NK-92 (cell line): ENCODE data around the gene CAMK2A.

Experiments
- DNase-seq: peaks from one replicate; lab custom pipeline; 2025; ENCODE audit not compliant: unreplicated experiment; lab: John Stamatoyannopoulos, UW

CAMK2A gene

DNA sequence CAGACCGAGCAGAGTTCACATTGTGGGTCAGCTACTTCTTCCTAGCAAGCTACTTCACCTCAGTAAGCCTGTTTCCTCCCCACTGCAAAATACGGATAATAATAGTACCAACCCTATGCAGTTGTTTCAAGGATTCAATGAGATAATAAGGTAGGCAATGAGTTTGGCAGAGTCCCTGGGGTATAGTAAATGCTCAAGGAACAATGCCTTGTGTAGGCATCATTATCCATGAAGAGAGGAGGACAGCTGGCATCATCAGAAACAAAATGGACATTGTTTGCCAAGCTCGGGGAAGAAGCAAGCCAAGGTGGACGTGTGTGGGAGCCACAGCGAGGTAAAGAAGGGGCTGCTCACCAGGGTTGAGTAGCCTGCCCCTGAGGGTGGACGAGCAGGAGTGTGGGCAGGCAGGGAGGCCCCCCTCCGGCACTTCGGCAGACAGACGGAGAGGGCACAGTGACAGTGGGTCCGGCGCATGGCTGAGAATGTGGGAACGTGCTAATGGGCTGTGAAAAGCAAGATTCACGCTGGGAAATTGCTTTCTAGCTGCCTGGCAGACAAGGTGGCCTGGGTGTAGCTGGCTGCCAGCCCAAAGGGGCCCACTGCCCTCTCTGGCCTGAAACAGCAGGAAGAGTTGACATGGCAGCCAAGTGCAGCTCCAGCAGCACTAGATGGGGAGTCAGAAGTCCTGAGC, 10.1 kb downstream of the CAMK2A start:
- no peak for DNase-seq

DNA sequence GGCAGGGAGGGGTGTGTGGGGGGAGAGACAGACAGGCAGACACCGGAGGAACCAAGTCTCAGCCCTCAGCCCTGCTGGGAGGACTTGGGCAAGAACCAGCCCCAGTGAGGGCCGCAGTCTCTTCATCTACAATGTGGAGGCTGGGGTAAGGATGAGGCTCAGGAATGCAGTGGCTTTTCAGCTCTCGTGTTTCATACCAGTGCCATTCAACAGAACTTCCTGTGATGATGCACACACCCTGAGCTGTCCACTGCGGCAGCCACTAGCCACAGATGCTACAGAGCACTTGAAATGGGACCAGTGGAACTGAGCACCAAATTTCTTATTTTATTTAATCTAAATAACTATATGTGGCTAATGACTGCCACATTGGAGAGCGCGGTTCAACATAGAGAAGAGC, 10.7 kb downstream of the CAMK2A start:
- DNase-seq = no peak

DNA sequence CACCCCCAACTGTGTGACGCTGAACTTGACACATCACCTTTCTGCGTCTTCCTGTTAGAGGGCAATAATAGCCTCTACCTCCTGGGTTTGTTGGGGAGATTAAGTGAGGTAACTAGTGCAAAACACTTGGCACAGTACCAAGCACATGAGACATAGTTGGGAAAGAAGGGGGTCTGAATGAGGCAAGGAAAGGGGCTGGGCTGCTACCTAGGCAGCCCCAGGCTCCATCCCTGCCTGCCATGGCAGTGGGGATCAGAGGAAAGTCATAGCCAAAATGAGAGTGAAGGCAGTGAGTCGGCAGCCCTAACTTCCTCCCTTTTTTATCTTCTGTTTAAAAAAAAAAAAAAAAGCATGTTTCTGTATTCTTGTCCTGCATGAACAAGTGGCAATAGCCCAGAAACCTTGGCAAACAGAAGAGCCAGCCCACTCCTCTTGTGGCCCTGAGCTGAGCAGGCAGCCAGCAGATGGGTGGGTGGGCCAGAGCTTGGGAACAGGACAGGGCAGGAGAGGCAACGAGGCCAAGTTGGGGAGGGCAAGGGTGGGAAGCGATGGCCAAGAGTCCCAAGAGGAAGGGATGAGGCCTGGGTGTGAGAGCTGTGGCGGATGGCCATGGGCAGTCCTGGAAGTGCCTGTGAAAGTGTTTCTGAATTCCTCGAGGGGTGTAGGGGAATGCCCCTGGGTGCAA, 11.4 kb downstream of the CAMK2A start:
- no peak for DNase-seq

DNA sequence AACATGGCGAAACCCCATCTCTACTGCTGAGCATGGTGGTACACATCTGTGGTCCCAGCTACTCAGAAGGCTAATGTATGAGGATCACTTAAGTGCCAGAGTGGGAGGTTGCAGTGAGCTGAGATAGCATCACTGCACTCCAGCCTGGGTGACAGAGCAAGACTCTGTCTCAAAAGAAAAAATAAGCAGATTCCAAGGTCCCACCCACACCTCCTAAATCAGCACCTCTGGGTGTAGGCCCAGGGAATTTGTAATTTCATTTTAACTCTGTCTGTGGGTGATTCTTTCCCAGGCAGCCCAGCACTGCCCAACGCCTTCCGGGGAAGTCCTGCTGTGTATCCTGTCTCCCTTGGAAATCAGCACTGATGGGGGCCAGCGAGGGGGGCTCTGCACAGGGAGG, 12.5 kb downstream of the CAMK2A start:
- DNase-seq = no peak

DNA sequence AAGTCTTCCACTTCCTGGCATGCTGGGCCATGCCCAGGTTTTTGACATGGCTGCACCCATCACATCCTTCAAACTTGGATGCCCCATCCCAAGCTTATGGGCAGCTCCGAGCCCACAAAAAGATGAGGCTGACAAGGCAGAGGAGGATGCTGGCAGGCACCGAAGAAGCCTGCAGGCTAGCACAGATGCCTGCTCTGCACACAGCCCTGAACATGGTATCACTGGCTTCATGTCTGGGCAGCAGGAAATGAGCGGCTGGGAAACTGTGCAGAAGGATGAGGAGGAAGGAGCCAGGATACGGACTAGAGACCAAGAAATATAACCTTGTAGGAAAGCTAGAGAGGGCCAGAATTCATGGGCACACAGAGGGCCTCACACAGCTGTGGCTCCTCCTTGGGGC, 14.8 kb downstream of the CAMK2A start:
- no peak for DNase-seq

DNA sequence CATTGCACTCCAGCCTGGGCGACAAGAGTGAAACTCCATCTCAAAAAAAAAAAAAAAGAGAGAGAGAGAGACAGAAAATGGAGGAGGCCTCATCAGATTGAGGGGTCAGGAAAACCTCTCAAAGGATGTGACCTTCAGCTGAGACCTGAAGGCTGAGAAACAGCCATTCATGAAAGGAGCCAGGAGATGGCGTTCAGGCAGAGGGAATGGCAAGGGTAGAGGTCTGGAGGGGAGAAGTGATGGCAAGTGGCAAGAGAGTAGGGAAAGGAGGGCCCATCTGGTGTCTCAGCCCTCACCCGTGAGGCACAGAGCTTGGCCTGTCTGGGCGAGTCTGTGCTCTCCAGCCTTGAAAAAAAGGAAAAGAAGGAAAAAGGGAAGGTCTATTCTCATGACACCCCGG, 17.0 kb downstream of the CAMK2A start:
- DNase-seq = no peak

DNA sequence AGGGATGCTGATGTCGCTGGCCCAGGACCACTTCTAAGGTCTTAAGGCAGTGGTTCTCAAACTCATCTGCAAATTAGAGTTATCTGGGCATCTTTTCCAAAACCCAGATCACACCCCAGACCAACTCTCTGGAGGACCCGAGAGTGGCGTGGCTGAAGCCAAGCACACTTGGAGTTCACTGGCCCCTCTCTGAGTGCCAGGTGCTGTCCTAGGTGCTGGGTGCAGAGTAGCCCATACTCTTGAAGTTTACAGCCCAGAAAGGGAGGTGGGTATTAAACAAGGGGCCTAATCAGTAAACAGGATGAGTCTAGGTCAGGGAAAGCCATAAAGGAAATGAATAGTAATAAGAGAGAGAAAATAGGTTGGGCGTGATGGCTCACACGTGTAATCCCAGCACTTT, 17.6 kb downstream of the CAMK2A start:
- DNase-seq = no peak

DNA sequence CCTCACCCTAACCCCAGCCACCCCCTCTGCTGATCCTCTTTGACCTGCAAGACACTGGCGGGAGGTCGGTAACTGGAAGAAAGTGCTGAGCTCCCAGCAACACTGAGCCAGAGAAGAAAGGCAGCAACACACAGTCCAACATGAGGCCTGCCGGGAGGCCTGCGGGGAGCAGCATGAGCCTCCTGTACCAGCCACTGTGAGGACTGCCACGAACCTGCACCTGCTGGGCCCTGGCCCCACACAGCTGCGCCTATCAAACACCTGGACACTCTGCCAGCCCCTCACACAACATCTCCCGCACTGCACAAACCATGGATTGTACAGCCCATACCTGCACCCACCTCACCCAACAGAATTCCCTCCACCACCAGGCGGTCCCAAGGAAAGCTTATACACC, 18.3 kb downstream of the CAMK2A start:
- no peak for DNase-seq

DNA sequence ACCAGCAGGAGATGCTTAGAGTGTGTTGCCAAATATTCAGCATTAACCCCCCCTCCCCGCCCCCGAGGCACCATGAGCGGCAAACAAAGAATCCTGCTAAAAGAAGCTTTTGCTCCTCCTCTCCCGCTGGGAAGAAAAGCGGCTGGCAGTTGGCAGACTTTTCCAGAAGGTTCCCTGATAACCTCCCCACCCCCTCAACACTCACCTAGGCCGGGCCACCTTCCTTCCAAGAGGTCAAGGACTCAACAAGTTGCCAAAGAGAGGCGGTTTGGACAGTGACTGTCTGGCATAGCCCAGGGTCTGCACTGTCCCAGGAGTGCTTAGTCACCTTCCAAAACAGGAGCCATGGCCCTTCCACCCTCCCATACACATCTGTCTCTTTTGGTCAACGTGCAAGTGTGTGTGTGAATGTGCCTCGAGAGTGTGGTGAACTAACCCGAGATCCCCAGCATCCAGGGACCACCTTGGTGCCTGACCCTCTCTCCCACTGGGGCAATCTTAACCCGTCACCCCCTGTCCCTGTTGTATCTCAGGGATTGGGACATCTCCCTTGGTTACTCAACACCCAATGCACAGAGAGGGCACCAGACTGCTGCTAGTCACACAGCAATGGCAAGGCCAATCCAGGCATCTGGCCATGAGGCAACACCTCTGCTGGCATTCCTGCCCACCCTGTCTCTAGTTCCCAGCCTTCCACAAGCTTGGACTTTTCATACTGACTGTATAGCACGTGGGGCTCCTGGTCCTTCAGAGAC, 18.9 kb downstream of the CAMK2A start:
- DNase-seq = no peak

- DNase-seq = no peak
Observed at GRCh38 chr5:150266871-150267291, 22.7 kb downstream of the CAMK2A start.

DNA sequence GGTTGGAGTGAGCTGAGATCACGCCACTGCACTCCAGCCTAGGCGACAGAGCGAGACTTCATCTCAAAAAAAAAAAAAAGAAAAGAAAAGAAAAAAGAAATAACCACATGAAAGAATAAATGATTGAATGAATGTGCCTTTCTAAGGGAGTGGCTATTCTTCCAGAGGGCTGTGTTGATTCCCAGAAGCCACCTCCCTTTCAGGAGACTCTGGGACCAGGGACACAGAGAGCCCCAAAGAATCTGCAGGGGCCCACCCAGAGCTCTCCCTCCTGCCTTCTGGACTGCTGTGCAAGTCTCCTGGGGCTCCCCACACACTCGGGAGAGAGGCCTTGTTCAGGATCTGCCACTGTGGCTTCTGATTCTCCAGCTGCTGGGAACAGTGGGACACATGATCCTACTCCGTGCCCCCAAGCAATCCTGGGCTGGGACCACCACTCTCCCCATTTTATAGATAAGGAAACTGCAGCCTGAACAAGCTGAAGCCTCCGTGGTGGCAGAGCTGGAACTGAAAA, 23.6 kb downstream of the CAMK2A start:
- no peak for DNase-seq

DNA sequence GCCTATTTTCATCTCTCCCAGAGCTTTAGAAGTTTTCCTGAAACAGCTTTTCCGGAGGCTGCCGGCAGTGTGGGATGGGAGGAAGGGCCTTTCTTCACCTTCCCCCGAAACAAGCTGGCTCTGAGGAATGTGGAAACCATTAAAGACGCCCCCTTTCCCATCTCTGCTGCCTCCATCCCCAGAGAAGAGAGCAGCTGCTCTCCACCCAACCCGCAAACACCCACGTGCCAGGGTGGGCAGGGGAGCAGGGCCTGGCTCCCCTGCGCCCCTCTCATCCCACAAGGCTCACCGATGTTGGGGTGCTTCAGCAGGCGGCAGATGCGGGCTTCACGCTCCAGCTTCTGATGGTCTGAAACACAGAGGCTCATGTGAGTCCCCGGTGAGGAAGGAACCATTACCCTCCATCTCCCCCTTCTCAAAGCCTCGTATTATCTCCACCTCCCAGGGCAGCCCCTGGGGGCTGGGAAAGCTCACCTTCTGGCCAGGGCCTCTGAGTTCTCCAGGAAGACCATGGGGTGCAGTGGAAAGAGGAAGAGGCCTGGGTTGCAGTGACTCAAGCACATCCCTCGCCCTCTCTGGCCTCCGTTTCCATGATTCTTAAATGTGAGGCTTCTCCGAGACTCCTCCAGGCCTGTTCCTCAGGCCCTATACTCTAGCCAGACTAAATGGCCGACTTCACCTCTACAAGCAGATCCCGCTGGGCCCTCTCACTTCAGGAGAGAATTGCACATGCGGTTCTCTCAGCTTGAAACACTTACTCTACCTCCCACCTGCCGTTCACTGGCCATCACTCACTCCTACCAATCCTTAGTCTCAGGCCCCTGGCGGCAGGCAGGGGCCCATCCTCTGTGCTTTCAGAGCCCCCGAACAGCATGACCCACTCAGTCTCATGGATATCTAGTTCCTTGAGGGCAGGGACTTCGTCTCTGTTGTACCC, 24.6 kb downstream of the CAMK2A start:
- no peak for DNase-seq

GRCh38 chr5:150263801-150264621, 25.6 kb downstream of the CAMK2A start:
- no peak for DNase-seq

DNA sequence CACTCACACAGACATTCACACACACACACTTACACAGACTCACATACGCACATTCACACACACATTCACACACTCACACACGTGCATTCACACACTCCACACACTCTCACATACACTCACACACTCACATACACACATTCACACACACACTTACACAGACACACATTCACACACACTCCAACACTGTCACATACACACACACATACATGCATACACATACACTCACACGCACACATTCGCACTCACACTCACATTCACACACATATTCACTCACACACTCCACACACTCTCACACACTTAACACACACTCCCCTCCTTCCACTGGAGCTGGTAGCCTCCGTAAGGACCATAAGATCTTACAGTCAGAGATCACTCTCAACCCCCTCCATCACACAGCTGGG, 26.2 kb downstream of the CAMK2A start:
- DNase-seq = no peak

DNA sequence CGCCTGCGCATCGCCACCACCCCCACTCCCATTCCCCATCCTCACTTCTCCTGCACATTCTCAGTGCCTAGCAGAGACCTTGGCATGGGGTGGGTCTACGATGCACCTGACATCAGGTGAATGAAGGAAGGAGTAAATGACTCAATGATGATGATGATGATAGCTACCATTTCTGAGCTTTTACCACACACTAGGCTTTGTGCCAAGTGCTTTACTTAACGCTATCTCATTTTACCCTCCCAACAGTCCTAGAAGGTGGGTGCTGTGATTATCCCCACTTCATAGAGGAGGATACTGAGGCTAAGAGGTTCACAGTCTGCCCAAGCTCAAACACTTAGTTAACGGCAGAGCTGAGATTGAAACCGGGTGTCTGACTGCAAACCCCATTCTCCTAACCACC, 27.1 kb downstream of the CAMK2A start:
- DNase-seq = no peak

- no peak for DNase-seq
Observed at GRCh38 chr5:150261231-150261630, 28.3 kb downstream of the CAMK2A start.

DNA sequence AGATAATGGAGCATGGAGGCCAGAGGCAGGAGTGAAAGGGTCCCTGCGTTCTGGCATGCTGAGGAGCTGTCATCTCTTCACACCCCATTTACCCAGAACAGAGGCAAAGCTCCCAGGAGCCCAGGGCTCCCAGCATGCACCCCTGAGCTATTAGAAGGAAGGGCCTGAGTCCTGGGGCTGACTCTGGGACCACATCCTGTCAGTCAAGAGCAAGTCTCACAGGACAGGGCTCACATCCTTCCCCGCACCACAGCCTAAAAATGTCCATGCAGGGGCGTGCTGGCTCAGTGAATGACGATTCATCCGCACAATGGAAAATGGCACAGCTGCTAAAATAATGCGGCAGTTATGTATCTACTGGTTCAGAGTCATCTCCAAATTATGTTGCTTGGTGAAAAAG, 31.4 kb downstream of the CAMK2A start:
- DNase-seq = no peak

DNA sequence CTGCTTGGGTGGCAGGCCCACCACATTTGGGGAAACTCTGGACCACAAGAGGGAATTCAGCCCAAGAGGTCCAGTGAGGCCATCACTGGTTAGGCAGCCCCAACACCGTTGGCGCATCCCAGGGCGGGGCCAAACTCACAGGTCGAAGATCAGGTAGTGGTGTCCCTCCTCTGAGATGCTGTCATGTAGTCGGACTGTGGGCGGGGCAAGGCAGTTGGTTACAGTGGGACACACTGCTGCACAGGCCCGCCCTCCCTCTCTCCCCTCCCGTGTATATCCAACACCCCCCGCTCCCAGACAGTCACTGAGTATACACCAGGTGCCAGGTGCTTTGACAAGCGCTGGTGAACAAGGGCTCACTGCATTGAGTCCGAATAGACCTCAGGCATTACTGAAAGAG, 32.1 kb downstream of the CAMK2A start:
- no peak for DNase-seq

DNA sequence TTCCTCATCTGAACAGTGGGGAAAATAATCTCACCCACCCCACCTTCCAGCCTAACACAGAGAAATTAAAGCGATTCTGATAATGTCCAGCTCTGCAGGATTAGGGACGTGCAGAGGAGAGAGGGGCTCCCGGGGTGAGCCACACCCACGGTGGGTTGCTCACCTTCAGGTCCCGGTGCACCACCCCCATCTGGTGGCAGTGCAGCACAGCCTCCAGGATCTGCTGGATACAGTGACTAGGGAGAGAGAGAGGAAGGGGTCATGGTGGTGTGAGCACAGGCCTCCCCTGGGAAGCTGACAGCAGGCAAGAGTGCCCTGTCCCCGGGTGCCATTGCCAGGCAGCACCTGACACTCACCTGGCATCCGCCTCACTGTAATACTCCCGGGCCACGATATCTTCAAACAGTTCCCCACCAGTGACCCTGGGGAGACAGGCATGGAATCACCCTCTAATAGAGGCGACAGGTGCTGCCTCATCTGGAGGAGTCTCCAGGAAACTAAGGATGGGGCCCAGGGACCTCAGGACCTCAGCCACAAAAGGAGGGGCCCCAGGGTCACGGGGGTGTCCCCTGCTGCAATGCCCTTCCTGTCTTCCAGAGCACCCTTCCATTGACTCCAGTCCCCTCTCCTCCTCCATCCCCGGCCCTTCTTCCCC, 33.0 kb downstream of the CAMK2A start:
- no peak for DNase-seq
